Activated CD4-positive, alpha-beta T cell treated with anti-CD3 and anti-CD28 coated beads for 24 hours (primary cell): ENCODE measurements around the gene TMEM19.
"Not testable (repeated sequence)": the region's sequence is repeated elsewhere in the genome, so short reads cannot be mapped to it uniquely, and the experiment has no call there.

Experiments used
- DNase-seq, 2 donors: peaks; one replicate each; pipeline ENCODE4 v3.0.0-alpha.2; 2020; ENCODE audit warnings: low read depth in 2 of 2

Gene TMEM19

DNA sequence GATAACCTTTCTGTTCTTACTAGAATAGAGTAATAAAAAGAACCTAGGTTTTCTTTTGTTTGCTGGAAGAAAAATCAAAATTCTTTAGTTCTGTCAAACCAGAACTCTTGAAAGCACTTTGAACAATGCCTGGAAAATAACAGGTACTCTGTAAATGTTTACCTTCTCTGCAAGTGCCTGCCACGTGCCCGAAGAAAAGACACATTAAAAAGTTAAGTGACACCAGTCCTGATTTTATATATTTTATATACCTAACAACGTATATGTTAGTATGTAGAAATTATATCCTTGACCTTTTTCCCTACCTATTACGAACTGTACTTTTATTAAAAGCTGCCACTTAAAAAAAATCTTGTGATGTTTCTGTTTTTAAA is 20.8 kb upstream of the TMEM19 start:
- no peak for DNase-seq

DNA sequence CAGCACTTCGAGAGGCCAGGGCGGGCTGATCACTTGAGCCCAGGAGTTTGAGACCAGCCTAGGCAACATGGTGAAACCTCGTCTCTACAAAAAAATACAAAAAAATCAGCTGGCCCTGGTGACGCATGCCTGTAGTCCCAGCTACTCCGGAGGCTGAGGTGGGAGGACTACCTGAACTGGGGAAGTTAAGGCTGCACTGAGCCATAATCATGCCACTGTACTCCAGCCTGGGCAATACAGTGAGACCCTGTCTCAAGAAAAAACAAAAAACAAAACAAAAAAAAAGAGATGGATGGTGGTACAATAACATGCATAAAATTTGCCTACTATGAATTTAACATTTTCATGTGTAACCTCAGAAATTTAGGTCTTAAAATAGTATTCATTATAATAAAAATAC is 19.6 kb upstream of the TMEM19 start:
- DNase-seq = no peak

GRCh38 chr12:71671311-71671710 is 14.6 kb upstream of the TMEM19 start:
- DNase-seq = no peak

- no peak for DNase-seq
Observed at GRCh38 chr12:71671816-71672215, 14.1 kb upstream of the TMEM19 start.

DNA sequence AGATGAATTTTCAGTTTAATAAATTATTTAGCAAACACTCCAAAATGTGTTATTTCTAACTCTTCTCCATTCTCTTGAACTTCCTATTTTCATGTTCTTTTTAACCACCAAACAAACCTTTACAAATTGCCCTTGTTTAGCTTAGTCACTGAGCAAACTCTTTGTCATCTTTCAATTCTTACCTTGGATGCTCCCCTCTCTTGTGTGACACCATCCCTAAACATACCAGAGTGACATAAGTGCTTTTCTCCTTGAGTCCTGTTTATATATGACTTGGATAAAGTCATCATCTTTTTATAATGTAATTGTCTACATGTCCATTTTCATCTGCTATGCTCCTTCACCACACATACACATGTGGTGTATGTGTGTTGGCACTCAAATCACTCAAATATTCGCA is 3.4 kb upstream of the TMEM19 start:
- DNase-seq = no peak

DNA sequence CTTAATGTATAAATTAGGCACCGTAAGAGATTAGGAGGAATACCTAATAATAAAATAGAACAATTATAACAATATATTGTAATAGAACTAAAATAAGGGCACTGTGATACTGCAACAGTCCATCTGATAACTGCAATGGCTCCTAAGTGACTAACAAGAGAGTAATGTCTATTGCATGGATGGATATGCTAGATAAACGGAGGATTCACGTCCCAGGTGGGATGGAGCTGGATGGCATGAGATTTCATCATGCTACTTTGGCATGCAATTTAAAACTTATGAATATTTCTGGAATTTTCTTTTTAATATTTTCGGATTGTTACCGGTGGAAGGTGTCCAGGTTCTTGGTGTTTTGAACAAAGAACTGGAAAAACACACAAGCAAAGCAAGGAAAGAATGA is 2.2 kb upstream of the TMEM19 start:
- no peak for DNase-seq

DNA sequence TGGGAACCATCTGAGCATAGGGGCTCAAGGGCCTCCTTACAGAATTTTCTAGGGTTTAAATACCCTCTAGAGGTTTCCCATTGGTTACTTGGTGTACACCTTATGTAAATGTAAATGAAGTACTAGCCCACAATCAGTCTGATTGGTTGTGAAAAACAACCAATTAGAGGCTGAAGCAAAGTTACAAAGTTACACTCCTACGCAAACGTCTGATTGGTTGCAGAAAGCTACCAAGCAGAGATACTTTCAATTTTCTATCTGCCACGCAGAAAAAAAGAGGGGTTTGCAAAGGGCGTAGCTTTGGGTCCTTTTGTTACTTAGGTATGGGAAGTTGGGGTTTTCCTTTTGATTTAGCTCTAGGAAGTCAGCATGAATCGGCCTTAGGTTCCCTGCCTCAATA is 1.8 kb upstream of the TMEM19 start:
- no peak for DNase-seq

- no peak for DNase-seq
Observed at GRCh38 chr12:71685312-71685906, 473 bp upstream of the TMEM19 start.

- DNase-seq = no peak
Observed at GRCh38 chr12:71686658-71687025, 760 bp downstream of the TMEM19 start.

GRCh38 chr12:71687172-71687571 is 1.3 kb downstream of the TMEM19 start:
- DNase-seq = not testable (repeated sequence)

DNA sequence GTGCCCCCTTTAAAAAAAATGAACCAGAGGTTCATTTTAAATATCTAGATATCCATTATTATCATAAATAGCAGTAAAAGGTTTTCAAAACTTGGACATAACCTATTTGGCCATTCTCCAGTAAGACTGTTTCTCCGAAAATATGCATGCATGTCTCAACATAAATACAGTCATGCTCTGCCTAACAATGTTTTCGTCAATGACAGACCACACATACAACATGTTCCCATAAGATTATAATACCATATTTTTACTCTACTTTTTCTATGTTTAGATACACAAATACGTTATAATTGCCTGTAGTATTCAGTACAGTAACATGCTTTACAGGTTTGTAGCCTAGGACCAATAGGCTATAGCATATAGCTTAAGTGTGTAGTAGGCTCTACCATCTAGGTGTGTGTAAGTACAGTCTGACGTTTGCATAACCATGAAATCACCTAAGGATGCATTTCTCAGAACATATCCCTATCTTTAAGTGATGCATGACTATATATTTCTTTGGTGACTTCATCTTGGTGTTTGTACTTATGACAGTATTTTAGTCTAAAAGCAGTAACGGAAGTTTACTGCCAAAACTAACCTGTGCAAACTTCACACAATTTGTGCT is 3.2 kb downstream of the TMEM19 start:
- no peak for DNase-seq

DNA sequence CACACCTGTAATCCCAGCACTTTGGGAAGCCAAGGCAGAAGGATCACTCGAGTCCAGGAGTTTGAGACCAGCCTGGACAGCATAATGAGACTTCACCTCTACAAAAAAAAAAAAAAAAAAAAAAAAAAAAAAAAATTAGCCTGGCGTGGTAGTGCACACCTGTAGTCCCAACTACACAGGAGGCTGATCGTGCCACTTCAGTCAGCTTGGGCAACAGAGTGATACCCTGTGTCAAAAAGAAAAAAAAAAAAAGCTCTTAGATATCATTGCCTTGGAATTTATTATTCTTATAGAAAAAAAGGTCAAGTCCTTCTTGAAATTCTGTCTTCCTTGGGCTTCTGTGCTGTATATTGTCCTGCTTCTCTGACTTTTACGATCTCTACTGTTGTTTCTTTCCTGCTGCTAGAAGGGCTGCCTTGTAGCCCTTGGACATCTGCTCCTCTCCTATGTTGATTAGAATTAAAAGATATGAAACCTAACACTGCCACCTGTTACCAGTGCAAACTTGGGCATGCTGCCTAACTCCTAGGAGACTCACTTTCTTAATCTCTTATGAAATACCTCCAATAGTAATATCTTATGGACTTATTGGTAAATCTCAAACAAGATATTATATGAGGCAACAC is 5.7 kb downstream of the TMEM19 start:
- no peak for DNase-seq

GRCh38 chr12:71693126-71693525 is 7.2 kb downstream of the TMEM19 start:
- DNase-seq = no peak

DNA sequence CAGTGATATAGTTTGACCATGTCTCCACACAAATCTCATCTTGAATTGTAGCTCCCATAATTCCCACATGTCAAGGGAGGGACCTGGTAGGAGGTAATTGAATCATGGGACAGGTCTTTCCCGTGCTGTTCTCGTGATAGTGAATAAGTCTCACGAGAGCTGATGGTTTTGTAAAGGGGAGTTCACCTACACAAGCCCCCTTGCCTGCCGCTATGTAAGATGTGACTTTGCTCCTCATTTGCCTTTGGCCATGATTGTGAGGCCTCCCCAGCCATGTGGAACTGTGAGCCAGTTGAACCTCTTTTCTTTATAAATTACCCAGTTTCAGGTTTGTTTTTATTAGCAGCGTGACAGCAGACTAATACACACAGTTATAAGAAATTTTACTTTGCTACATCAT is 7.8 kb downstream of the TMEM19 start:
- DNase-seq = not testable (repeated sequence)

DNA sequence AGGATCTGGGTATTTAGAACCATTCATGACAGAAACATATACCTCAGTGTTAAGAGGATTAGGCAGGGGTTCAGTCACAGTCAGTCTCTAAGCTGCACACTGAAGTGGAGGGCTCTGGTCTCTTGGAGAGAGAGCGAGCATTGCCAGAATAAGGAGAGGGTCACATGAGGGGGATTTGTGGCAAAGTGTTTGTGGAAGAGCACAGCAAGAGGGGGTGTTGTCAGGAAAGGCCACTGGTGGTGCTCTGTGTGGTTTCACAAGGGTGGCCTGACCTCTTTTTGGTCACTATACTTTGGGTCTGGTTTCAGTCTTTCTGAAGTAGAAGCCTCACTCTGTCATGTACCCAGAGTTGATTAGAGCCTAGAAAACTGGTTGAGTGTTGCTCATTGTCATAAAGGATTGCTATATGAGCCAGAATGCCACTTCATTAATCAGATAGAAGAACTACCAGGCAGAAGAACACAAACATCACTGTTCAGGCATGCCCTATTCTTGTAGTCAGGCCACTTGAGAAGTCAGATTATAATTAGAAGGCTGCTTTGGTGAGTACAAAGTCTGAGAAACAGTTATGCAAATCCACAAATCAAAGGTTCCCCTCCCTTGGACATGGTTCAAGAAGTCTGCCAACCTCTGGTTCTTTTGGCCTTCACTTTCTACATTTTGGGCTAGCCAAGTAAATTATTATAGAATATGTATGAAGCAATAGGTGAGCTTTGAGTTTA is 8.4 kb downstream of the TMEM19 start:
- no peak for DNase-seq

- DNase-seq = no peak
Observed at GRCh38 chr12:71695782-71696181, 9.9 kb downstream of the TMEM19 start.

- DNase-seq = not testable (repeated sequence)
Observed at GRCh38 chr12:71702181-71702580, 16.3 kb downstream of the TMEM19 start.

GRCh38 chr12:71702590-71702989 is 16.7 kb downstream of the TMEM19 start:
- no peak for DNase-seq

DNA sequence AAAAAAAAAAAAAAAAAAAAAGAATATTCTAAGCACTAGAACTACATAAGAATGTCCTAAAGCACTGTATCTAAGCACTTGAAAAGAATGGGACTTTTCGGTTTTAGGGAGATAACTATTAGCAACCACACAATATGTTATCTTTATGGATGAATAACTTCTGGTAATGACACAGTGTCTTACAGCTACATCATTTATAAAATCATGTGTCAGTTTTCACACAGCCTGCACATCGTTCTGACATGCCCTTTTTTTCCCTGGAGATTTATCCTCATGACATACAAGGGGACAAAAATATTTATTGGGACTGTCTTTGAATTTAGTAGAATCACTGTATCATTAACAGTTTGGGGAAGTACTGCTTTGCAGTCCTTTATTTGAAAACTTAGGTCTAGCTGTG is 17.3 kb downstream of the TMEM19 start:
- no peak for DNase-seq

GRCh38 chr12:71704920-71705319 is 19.0 kb downstream of the TMEM19 start:
- DNase-seq = no peak

- DNase-seq = no peak
Observed at GRCh38 chr12:71708658-71709057, 22.8 kb downstream of the TMEM19 start.

DNA sequence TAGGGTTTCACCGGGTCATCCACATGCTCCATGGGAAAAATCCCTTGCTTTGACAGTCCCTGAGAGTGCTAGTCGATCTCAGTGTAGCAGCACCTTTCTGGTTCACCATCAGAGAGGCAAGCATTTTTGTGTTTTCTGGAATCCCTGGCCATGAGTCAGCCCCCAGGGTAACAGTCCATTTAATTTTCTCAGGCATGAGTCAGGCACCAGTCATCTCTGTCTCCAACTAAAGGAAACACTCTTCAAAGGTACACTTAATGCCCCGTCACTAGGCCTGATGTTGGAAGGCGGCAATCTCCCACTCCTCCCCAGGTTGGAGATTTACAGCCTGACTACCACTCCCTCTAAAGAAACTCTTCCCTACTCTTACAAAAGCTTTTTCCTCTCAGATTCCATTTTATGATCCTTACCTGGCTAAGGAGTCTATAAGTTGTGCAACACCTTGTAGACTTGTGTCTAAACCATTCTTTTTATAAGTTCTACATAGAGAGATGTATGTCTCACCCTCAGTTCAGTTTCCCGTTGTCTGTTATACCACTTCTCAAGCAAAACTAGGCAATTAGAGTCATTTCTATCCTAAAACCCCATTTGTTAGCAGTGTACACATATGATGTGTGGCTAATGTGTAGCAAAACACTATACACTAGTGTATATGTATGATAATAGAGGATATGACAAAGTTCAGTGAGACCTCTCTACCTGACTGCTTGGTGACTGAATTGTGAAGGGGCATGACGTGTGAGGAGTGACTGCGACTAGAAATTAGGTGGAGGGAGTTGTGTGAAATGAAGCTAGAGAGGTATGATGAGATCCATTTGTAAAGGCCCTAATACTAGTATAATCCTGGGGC is 24.6 kb downstream of the TMEM19 start:
- no peak for DNase-seq
